HG03439 (cell line): Measurements from ENCODE around the gene C19orf44.

ENCODE experiments used
- ATAC-seq: cut with Tn5 transposase; IDR thresholded peaks from one replicate; pipeline ENCODE4 v1.9.1; 2021; ENCODE audit warnings: mild to moderate bottlenecking, moderate library complexity; ENCODE audit not compliant: unreplicated experiment

Gene C19orf44

GRCh38 chr19:16516381-16516780, 20.2 kb downstream of the C19orf44 start:
- no peak for ATAC-seq

DNA sequence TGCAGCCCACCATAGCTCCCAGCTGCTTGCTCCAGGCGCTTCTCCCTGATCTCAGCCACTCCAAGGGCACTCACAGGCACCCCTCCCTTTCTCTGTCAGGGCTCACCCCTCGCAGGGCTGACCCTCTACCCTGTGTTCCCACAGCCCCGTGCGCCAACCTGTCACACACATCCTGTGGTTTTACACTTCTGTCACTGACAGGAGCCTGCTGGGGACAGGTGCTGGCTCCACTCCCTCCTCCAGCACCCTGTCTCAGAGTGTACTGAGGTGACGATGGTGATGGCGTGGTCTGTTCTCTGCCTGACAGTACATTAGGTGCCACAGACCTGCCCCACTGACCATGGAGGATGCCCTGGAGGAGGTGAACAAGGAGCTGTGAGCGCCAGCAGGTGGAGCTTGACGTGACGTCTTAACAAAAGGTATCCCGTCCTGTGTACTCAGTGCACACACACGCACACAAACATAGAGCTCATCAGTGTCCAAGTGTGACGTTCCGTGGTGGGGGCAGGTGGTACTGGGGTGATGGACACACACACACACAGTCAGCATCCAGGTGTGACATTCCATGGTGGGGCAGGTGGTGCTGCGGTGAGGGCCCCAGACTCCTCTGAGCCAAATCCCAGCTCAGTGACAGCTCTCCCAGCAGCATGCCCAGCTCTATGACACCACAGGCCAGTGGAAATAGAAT, 20.9 kb downstream of the C19orf44 start:
- no peak for ATAC-seq

- no peak for ATAC-seq
Observed at GRCh38 chr19:16518061-16518460, 21.9 kb downstream of the C19orf44 start.

GRCh38 chr19:16518483-16519229, 22.5 kb downstream of the C19orf44 start:
- ATAC-seq = no peak

- ATAC-seq = no peak
Observed at GRCh38 chr19:16519230-16519687, 23.1 kb downstream of the C19orf44 start.

- ATAC-seq = no peak
Observed at GRCh38 chr19:16520074-16520973, 24.1 kb downstream of the C19orf44 start.

GRCh38 chr19:16520986-16521624, 24.9 kb downstream of the C19orf44 start:
- ATAC-seq = no peak

DNA sequence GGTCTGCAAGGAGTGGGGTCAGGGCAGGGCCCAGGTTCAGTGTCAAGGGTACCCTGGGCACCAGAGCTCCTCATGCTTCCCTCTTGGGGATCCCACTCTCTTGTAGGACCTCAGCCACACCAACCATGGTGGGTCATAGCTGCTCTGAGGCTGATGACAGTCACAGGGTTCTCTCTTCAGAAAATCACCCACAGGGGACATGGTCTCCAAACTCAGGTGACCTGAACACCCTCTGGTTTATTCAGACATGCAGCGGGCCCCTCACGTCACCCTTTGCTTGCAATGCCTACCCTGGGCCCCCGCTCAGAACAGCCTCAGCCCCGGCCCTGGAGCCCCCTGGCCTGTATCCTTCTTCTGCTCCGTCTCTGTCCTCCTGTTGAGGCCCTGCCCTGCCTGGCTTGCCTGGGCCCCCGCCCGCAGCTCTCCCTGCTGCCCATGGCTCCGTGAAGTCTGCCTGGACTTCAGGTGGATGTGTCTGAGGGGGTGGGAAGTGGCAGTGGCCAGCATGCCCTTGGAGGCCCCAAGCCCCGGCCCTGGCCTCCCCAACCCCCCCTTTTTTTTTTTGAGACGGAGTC, 25.6 kb downstream of the C19orf44 start:
- ATAC-seq = no peak

- no peak for ATAC-seq
Observed at GRCh38 chr19:16522559-16523377, 26.6 kb downstream of the C19orf44 start.

DNA sequence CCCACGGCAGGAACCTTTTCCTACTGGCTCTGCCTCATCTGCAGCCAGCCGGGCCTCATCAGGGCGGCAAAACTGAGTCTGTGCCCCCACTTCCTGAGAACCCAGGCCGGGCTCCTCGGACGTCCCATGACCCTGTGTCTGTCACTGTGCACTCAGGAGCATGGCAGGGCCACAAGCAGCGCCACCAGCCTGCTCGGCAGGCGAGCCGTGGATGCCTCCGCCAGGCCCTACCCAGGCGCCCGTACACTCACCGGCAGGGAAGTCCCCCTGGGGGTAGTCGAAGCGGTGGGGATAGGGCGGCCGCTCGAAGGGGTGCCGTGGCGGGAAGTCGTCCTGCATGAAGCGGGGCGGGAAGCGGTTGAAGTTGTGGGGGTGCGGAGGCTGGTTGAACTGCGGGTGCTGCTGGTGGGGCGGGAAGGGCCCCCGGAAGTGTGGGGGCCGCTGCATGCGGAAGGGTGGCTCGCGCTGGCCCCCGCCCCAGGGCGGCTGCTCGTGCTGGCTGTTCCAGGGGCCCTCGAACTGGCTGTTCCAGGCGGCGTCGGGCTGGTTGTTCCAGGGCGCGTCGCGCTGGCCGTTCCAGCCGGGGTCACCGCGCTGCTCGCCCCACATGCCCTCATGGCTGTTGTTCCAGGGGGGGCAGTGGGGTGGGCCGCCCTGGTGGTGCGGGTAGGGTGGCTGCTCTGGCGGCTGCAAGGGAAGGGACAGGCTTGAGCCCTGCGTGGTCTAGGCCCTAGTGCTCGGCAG, 29.0 kb downstream of the C19orf44 start:
- no peak for ATAC-seq

DNA sequence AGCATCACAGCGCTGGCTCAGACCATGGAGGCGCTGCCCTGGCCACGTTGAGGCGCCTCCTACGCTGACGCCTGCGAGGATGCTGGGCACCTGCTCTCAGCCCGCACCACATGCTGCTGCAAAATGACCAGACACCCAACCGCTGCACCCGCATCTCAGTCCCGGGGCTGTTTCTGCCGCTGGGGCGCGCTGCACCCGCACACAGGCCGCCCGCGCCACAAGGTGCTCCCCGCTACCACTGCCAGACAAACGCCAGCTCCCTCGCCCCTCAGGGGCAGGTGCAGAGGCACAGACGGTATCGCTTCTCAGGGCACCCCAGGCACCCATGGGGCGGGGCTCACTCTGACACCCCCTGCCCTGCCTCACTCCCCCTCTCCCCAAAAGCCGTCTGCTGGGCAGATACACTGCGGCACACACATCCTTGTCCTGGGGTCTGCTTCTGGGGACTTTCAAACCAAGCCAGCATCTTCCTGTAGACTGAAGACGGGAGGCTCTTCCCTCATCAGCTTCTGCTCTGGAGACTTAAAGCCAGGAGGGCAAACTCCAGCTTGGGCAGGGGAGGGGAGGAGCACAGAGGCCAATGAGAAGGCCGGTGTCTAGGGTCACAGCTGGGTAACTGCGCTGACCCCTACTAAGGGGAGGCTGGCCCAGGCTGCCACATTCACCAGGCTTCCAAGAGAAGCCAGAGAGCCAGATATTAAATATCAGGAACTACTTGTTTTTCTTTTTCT, 29.7 kb downstream of the C19orf44 start:
- ATAC-seq = no peak

DNA sequence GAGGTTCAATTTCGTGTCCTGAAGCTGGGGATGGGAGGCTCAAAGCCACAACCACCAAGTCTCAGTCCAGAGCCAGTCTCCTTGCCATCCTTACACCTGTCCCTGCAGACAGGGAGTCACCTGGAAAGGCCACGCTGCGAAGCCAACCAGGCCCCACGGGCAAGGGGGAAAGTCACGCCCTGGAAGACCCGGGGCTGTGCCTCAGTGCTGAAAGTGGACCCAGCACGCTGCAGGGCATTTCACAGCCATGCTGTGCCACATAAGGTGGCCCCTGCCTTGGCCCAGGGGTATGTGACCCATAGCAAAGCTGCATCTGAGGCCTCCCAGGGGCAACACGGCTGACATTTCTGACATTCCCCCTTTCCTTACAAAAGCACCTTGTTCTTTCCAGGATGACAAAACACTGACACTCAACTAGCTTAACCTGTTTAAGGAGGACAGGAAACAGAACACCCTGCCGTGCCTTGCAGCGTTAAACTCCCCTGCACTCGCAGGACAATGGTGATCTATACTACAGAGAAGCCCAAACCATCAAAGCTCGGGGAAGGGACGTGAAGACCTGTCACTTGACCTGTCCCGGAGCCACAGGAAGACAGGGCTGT, 31.2 kb downstream of the C19orf44 start:
- ATAC-seq = no peak

DNA sequence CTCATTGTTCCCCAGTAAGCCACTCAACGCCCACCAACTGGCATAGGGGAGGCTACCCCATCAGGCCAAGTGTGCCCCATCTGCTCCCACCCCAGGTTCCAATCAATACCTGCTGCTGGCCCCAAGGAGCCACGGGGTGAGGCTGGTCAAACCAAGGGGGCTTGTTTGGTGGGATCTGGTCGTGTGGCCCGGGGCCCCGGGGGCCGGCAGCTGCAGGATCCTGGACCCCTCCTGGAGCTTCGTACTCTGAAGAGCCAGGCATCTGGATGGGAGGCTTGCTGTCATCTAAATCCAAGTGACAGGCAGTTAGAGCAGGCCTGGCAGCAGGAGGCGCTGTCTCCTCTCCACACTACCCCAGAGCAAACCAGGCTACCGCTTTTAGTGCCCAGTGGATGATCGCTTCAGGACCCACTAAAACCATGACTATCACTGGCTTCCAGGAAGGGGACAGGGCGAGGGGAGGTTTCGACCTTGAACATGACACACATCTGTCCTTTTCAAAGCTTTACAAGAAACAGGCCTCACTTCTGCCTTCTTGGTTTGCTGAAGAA, 31.9 kb downstream of the C19orf44 start:
- ATAC-seq = no peak

- ATAC-seq = no peak
Observed at GRCh38 chr19:16529466-16530144, 33.4 kb downstream of the C19orf44 start.

DNA sequence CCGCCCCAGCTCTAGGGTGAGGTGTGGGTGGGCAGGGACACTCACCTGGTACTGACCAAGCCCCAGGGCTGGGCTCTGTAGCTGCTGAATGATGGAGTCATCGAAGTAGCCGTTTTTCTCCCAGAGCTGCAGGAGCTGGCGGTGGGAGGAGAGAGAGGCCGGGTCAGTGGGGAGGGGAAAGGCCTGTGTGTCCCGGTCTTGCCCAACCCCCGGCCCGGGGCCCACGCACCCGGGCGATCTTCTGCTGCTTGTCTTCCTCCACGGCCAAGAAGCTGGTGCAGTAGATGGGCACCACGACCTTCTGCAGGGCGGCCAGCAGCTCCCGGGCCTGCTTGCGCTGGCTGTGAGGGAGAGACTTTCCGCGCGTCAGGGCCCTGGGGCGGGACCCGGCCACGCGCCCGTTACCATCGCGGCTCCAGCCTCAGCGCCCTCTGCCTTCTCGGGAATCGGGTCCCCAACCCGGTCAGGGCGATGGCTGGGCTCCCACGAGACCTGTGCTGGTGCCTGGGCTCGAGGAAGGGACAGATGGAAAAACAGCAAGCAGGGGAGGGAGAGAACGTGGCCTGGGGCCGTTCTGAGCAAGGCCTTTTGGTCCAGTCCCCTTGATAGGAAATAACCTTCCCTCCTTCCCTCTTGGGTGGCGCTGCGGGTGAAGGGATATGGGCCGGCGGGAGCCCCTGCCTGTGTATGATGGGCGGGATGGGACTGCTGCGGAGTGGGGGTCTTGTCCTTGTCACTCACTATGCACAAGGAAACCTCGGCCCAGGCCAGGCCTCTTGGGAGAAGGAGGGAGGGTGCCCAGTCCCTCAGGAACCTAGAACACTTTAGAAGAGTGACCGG, 34.6 kb downstream of the C19orf44 start:
- ATAC-seq = no peak

DNA sequence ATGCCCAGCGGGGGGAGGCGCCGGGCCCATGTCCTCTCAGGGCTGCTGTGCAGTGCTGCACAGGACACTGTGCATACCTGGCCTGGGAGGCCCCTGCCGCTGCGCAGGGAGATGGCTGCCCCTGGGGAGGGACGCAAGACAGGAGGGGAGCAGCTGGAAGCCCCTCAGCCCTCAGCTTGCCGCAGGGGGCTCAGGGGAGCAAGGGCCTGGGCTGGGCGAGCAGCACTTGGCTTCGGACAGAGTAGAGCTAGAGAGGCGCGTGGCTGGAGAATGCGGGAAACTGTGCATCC, 35.1 kb downstream of the C19orf44 start:
- ATAC-seq = no peak
